ENCODE data around the gene PPP3R1.

DNA sequence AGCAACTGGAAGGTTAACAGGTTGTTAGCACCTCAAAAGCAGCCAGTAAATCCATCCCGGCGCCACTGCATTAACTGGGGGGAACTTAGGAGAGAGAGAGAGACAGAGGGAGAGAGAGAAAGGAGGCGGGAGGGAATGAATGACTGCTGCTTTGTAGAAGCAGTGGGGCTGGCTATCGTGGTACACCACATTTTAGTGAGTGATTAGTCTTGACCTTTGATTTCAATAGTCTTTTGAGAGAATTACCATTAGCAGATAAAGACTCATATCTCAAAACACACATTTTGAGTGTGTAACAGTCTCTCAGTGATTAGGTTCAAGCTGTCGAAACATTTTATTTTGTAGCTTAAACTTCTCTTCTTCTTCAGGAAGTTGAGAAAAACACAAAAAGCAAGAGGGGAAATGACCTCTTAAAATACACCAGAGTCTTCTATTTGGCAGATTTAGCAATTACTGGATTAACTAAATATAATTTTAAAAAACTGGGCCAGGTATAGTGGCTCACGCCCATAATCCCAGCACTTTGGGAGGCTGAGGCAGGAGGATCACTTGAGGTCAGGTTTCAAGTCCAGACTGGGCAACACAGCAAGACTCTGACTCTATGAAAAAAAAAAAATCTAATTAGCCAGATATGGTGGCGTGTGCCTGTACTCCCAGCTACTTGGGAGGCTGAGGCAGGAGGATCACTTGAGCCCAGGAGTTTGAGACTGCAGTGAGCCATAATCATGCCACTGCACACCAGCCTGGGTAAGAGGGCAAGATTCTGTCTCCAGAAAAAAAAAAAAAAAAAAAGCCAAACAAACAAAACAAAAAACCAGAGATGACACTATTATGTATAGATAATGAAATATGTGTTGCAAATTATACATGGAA, 116.6 kb downstream of the PPP3R1 start:
- TF ChIP-seq, protein P1, sequence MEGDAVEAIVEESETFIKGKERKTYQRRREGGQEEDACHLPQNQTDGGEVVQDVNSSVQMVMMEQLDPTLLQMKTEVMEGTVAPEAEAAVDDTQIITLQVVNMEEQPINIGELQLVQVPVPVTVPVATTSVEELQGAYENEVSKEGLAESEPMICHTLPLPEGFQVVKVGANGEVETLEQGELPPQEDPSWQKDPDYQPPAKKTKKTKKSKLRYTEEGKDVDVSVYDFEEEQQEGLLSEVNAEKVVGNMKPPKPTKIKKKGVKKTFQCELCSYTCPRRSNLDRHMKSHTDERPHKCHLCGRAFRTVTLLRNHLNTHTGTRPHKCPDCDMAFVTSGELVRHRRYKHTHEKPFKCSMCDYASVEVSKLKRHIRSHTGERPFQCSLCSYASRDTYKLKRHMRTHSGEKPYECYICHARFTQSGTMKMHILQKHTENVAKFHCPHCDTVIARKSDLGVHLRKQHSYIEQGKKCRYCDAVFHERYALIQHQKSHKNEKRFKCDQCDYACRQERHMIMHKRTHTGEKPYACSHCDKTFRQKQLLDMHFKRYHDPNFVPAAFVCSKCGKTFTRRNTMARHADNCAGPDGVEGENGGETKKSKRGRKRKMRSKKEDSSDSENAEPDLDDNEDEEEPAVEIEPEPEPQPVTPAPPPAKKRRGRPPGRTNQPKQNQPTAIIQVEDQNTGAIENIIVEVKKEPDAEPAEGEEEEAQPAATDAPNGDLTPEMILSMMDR (IDR thresholded peaks at IDR 0.05) = no peak
- TF ChIP-seq EP300 (IDR thresholded peaks at IDR 0.05) = no peak

Measured in tibial nerve (tissue), 4 donors.